Measurements from ENCODE around the gene RAB20.
"Not testable (repeated sequence)": the region's sequence is repeated elsewhere in the genome, so short reads cannot be mapped to it uniquely, and the experiment has no call there.

RAB20 gene

GRCh38 chr13:110498327-110498726 is 63.2 kb downstream of the RAB20 start:
- no peak for DNase-seq (ENCODE audit: insufficient read length, low spot score)
- FAIRE-seq, result no peak
- TF ChIP-seq CTCF (IDR thresholded peaks at IDR 0.05; ENCODE audit: insufficient read depth, missing control alignments), result no peak

- not testable (repeated sequence) for DNase-seq (ENCODE audit: insufficient read length, low spot score); FAIRE-seq
These were observed 63.6 kb downstream of the RAB20 start for GRCh38 chr13:110497896-110498295.

- TF ChIP-seq CTCF (IDR thresholded peaks at IDR 0.05; ENCODE audit: insufficient read depth, missing control alignments), result no peak
- no peak for DNase-seq (ENCODE audit: insufficient read length, low spot score)
- FAIRE-seq, result no peak
These were observed 64.5 kb downstream of the RAB20 start for GRCh38 chr13:110497003-110497402.

GRCh38 chr13:110496281-110496680 is 65.2 kb downstream of the RAB20 start:
- FAIRE-seq (no peak), DNase-seq (ENCODE audit: insufficient read length, low spot score) (no peak)
- TF ChIP-seq CTCF (IDR thresholded peaks at IDR 0.05; ENCODE audit: insufficient read depth, missing control alignments), result no peak

GRCh38 chr13:110495881-110496280 is 65.6 kb downstream of the RAB20 start:
- FAIRE-seq, result no peak
- TF ChIP-seq CTCF (IDR thresholded peaks at IDR 0.05; ENCODE audit: insufficient read depth, missing control alignments), result no peak
- no peak for DNase-seq (ENCODE audit: insufficient read length, low spot score)

- DNase-seq (ENCODE audit: insufficient read length, low spot score), result no peak
- no peak for TF ChIP-seq CTCF (IDR thresholded peaks at IDR 0.05; ENCODE audit: insufficient read depth, missing control alignments)
- no peak for FAIRE-seq
These were observed 66.1 kb downstream of the RAB20 start for GRCh38 chr13:110495376-110495775.

GRCh38 chr13:110493613-110494012 is 67.9 kb downstream of the RAB20 start:
- no peak for TF ChIP-seq CTCF (IDR thresholded peaks at IDR 0.05; ENCODE audit: insufficient read depth, missing control alignments)
- DNase-seq (ENCODE audit: insufficient read length, low spot score) (no peak), FAIRE-seq (no peak)
